MG63 (cell line): Measurements from ENCODE around the gene UBXN6. TPM values are rescaled to one million over a fixed set of nuclear protein-coding genes. Genes with fewer than 3 reads are reported as not detected.

Source experiments
- DNase-seq: peaks from one replicate; pipeline ENCODE4 v3.0.0-alpha.2; 2020
- H3K27me3 ChIP-seq: fragments of 250-450 bp; sonication (Bioruptor Pico); 2 replicates; pipeline ENCODE4 v1.5.1; 2020; ENCODE audit warnings: mild to moderate bottlenecking, moderate library complexity
- H3K36me3 ChIP-seq: fragments of 250-450 bp; sonication (Bioruptor Pico); 2 replicates; pipeline ENCODE4 v1.5.1; 2020; ENCODE audit warnings: mild to moderate bottlenecking, moderate library complexity
- H3K4me3 ChIP-seq: fragments of 250-450 bp; sonication (Bioruptor Pico); 2 replicates; pipeline ENCODE4 v1.5.1; 2020; ENCODE audit warnings: mild to moderate bottlenecking, moderate library complexity
- H3K9me3 ChIP-seq: fragments of 250-450 bp; sonication (Bioruptor Pico); 2 replicates; pipeline ENCODE4 v1.5.1; 2020; ENCODE audit warnings: mild to moderate bottlenecking, moderate library complexity
- total RNA-seq: library from RNA; depleted of rRNA; stranded (reverse); fragments of >200 nt; shearing (Covaris generic); gene quantifications from 2 replicates; pipeline ENCODE4 v1.2.3, GENCODE V29; 2014; ENCODE audit warnings: low replicate concordance

UBXN6 gene
- total RNA-seq, 1 experiment from 2014 or later: 107 TPM

DNA sequence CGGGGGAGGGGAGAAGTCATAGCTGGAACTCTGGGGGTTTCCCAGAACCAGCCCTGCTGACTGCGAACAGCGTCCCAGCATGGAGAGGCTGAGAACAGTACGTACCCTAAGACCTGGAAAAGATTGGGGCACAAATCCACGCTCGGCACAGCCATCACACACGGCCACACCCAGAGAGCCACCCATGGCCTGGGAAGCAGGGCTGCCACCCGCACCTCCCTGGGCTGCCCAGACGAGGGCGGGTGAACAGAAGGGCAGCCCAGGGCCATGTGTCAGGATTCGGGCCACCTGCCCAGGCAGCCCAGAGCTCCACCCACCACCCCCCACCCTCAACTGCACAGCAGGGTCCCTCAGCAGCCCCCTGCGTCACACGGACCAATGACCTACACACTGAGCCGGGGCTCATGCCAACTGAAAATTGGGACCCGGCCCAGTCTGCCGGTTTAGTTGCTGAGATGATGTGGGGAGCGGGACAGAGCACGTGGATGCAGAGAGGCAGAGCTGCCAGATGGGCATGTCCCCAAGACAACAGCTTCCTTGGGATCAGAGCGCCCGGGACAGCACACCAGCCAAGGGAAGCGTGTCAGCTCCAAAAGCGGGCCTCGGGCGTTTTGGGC, 8.5 kb downstream of the UBXN6 start:
- Histone ChIP-seq H3K4me3 (no peak overlapping the region), H3K27me3 (no peaks in the 10 kb centered on the region), H3K36me3 (peaks cover 8% of the 10 kb centered on the region), H3K9me3 (no peaks in the 10 kb centered on the region)
- DNase-seq: no peak

DNA sequence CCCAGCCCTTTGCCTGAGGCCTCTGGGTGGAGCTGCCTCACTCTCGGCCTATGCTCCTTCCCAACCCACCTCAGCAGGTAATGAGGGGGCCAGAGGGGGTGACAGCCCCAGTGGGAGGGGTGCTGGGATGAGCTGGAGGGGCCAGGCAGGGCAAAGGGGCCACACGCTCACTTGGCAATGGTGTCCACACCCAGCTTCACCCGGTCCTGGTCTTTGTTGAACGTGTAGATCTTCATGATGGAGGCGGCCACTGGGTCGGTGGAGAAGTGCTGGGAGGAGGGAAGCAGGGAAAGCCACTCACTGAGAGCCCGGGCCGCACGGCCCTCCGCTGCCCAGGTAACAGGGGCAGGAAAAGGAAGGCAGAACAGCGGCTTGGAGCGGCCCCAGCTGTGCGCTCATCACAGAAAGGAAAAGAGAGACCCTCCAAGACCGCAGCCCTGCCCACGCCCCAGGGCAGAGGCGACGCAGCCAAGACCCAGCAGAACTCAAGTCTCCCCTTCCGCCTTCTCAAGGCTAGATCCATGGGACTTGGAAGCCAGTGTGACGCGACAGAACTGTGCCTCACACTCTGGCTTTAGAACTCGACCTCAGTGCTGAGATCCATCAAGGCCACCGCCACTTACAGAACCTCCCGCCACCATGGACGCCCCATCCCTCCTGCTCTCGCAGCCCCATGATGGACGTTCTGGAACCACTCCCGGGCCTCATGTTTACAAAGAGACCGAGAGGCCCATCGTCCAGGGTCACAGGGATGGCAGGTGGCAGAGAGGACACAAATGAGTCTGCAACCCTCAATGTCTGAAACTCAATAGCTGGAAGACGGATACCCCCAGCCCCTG, 9.2 kb downstream of the UBXN6 start:
- H3K27me3 ChIP-seq: no peaks in the 10 kb centered on the region
- H3K9me3 ChIP-seq: no peaks in the 10 kb centered on the region
- DNase-seq: no peak
- H3K36me3 ChIP-seq: peaks cover 8% of the 10 kb centered on the region
- no peak overlapping the region for H3K4me3 ChIP-seq

DNA sequence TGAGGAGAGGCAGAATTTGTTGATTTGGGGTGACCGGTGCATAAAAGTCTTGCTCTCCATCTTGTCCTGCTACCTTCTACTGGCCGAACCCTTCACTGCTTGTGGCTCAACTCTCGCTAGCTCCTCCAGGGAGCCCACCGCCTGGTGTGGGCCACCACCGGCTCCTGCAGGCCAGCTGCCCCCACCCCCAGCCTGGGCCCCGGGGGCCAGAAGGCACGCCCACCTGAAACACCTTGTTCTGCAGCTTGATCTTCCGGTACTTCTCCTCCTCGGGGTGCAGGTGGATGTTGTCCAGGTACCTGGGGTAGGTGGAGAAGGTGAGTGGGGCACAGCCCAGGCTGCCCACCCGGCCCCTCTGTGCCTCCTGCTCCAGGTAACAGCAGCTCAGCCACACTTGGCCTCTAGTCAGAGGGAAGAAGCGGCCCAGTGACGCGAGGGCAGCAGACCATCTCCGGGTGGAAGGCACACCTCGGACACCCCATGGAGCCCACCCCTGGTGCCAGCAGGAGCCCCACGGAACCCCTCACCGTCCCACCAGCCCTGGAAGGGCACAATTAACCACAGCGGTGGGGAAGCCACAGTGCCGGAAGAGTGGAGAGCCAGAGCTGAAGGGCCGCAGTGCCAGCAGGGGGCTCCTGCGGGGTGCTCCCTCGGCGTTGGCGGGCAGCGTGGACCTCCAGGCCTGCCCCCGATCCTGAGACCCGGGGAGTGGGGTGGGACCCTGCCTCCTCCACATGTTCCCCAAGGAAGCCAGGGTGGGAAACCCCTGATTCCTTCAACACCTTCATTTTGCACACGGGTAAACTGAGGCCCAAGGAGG, 10.1 kb downstream of the UBXN6 start:
- Histone ChIP-seq H3K36me3 (peaks cover 8% of the 10 kb centered on the region), H3K4me3 (no peak overlapping the region), H3K27me3 (no peaks in the 10 kb centered on the region), H3K9me3 (no peaks in the 10 kb centered on the region)
- DNase-seq: no peak

DNA sequence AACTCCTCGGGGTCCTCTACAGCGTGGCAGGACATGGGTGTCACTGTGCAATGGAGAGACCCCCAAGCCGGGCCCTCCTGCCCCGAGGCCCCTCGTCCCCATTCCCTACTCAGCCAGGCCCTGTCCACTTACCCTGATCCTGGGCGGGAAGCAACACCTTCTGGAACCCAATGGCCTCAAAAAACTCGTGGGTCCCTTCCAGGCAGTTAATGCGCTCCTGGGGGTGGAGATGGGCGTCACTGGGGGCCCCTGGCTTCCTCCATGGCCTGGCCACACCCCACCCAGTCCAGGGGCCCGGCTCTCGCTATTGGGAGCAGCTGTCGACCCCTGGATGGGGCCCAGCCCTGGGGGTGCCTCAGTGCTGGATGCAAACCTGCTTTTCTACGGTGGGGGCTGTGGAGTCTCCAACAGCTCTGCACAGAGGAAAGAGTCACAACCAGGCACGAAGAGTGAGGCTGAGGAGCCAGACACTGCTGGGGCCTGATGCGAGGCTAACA, 10.8 kb downstream of the UBXN6 start:
- DNase-seq: no peak
- Histone ChIP-seq H3K36me3 (peaks cover 8% of the 10 kb centered on the region), H3K27me3 (no peaks in the 10 kb centered on the region)

DNA sequence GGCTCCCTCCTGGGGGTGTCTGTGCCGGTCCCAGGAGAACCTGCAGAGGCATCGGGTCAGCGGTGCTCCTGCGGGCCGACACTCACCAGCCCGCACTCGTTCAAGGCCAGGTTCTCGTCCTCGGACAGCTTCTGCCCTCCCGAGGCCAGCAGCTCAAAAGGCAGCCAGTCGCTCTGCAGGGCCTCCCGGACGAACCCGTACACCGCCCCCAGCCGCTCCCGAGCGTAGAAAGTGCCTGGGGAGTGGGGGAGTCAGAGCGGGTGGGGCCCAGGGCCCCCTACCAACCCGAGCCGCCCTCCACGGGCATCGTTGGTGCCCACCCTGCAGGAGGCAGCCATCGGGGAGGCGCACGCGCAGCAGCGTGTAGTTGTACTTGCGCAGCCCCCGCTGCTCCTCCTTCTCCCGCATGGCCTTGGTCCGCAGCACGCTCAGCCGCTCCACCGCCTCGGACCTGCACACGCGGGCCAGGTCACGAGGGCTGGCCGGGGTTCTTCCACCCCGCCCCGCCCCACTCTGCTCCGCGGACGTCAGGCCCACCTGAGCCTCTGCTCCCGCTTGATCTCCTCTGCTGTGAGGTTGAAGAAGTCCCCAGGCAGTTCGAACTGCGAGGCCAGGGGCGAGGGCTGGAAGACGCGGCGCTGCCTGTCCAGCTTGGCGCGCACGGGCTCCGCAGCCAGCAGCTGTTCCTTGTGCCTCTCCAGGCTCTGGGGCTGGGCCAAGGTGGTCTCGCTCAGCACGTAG, 11.5 kb downstream of the UBXN6 start:
- no peak for DNase-seq
- Histone ChIP-seq H3K27me3 (no peaks in the 10 kb centered on the region), H3K4me3 (no peak overlapping the region), H3K9me3 (no peaks in the 10 kb centered on the region), H3K36me3 (peaks cover 8% of the 10 kb centered on the region)

More for the DNA sequence above, 10.8 kb downstream of the UBXN6 start:
- Histone ChIP-seq H3K9me3 (no peaks in the 10 kb centered on the region), H3K4me3 (no peak overlapping the region)

DNA sequence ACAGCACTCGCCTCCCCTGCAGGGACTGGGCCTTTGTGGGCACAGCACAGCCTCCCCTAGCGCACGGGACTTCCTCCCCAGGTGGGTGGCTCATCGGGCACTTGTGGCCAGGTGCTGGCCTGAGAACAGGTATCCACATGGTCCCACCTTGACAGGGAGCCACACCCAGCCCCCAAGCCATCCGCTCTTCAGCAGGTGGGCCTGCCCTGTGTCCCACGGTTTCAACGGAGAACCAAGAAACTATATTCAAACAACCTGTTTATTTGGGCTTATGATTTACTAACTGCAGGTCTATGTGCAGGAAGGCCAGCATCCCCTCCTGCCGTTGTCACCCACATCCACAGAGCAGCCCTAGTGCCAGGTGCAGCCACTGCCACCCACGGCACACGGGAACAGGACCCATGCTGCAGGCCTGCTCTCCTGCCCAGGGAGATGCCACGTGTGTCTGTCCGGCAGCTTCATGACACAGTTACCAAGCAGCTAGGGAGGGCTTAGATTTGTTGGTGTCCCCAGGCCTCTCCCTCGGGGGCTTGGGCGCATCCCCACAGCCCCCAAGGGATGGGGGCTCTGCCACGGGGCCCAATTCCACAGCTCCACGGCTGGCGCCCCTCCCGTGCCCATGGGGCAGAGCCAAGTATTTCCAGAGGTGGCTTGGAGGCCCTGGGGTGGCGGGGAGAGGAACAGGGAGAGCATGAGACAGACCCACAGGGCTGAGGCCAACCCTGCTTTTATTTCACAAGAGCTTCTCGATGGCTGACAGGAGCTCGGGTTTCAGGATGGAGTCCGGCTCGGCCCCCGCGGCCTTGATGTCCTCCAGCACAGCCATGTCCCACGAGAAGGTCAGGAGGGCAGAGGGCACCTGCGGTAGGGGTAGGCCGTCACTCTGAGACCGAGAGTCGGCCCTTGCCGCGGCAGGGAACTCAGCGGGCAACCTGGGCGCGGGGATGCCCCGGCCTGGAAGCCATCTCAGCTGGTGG, 12.5 kb downstream of the UBXN6 start:
- Histone ChIP-seq H3K36me3 (peaks cover 8% of the 10 kb centered on the region), H3K9me3 (no peaks in the 10 kb centered on the region), H3K27me3 (no peaks in the 10 kb centered on the region), H3K4me3 (no peak overlapping the region)
- DNase-seq: no peak

DNA sequence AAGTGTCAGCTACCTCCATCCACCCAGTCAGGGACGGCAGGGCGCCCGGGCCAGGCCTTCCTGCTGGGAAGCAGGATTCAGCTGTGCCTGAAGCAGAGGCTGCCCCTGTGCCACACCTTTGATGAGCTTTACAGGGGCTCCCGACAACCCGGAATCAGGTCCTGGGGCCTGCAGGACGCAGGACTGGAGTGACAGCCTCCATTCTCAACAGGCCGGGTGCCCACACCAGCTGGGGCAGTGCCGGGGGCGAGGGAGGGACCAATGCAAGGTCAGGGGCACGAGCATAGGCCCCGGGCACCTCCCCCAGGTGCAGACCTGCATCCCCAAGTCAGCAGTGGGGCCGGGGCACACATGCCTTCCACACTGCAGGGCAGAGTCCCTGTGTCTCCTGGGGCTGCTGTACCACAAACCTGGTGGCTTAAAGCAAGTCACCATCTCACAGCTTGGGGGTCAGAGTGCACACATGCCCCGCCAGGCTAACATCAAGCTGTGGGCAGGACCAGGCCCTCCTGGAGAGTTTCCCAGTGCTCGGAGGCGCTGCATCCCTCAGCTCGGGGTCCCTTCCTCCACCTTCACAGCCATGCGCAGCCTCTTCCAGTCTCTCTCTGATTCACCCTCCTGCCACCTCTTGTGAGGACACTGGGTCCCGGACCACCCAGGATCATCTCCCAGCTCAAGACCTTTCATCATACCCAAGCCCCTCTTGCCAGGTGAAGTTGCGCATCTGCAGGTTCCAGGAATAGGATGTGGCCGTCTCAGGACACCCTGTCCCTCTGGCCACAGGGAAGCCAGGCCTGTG, 13.4 kb downstream of the UBXN6 start:
- Histone ChIP-seq H3K9me3 (no peaks in the 10 kb centered on the region), H3K4me3 (no peak overlapping the region), H3K36me3 (peaks cover 8% of the 10 kb centered on the region), H3K27me3 (no peaks in the 10 kb centered on the region)
- no peak for DNase-seq

DNA sequence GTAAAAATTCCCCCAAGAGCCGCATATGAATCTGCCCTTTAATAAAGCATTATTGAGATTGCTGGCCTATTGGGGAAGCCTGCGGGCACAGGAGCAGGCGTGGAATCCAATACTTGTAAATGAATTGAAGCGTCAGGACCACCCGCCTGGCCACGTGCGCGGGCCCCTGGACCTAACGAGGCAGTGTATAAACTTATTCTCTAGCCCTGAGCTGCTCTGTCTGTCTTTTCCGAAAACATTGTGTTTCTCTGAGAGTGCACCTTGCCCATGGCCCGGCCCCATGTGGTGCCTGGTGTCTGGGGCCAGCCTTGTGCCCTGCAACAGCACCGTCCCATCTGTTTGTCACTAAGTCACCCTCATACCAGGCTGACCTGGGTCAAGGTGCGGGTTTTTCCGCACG, 14.4 kb downstream of the UBXN6 start:
- no peak for DNase-seq
- Histone ChIP-seq H3K27me3 (no peaks in the 10 kb centered on the region), H3K9me3 (no peaks in the 10 kb centered on the region), H3K4me3 (no peak overlapping the region), H3K36me3 (peaks cover 8% of the 10 kb centered on the region)

DNA sequence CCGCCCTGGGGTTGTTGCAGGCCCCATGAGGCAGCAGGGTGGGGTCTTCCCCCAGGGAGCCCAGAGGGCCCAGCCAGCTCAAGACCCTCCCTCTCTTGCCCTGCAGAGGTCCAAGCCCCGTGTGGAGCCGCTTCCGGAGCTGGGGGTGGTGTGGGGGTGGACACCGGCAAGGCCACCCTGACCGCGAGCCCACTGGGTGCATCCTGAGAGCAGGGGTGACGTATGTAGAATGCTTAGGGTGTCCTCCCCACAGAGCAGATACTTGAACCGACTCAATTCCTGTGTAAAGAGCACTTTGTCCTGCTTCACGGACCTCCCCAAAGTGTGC, 14.8 kb downstream of the UBXN6 start:
- no peaks in the 10 kb centered on the region for H3K9me3 ChIP-seq
- H3K4me3 ChIP-seq: no peak overlapping the region
- DNase-seq: no peak
- H3K27me3 ChIP-seq: no peaks in the 10 kb centered on the region
- H3K36me3 ChIP-seq: peaks cover 6% of the 10 kb centered on the region

DNA sequence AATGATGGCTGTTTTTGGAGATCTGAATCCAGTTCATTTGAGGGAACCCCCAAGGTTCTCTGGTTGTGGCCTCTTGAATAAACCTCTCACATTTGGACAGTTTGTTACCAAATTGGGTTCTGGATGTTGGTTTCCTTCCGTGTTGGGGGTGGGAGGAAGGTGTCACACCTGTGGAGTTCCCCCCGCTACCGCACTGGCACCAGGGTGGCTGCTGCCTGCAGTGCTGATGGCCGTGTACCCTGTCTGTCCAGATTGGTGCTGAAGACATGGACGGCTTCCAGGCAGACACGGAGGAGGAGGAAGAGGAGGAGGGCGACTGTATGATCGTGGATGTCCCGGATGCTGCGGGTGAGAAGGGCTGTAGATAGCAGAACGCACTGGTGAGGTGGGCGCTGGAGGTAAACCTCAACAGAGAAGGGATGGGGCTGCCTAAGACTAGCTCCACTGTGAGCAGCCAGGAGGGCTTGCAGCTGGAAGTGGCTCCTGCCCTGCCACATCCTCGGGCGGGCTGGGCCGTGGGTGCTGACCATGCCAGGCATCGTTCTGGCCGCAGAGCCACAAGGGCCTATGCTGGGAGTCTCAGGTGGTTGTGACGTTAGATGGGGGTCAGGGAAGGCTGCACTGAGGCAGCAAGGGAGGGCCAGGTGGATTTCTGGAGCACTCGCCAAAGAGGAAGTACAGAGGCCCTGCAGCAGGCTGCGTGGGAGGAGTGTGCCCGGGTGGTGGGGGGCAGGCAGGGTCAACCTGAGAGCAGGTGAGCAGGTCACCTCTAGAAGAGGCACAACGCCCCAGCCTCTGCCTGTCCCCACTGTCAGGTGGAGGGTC, 15.4 kb downstream of the UBXN6 start:
- Histone ChIP-seq H3K27me3 (no peaks in the 10 kb centered on the region), H3K9me3 (no peaks in the 10 kb centered on the region), H3K36me3 (no peaks in the 10 kb centered on the region; the same call in 1 of the 2 replicates), H3K4me3 (no peak overlapping the region)
- DNase-seq: no peak

DNA sequence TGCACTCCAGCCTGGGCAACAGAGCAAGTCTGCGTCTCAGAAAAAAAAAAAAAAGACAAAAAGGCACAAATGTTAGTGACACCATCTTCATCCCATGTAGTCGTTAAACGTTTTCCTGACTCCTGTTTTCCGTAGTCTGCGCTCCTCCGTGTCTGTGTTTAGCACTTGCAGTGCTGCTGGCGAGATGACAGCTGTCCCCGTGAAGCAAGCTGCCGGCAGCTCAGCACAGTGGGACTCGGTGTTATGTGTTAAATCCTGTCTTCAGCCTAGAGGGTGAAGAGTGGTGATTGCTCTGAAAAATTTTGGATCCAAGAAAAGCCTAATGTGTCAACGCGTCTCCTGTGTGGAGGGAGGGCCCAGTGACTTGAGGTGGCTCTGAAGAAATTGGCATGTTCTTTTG, 18.4 kb downstream of the UBXN6 start:
- H3K36me3 ChIP-seq: no peaks in the 10 kb centered on the region

DNA sequence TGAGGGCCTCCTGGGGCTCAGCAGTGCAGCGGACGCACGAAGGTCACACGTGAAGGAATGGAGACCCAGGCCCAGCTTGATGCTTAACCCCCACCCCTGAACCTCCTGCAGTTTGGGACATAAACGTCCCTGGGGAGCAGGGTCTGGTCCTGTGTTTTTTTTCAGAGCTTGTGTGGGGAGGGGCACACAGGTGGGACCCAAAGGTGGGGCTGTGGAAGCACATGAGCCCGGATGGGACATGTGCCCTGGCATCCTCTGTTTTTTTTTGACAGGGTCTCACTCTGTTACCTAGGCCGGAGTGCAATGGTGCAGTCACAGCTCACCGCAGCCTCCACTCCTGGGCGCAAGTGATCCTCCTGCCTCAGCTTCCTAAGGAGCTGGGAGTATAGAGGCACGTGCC, 20.5 kb downstream of the UBXN6 start:
- H3K27me3 ChIP-seq: no peaks in the 10 kb centered on the region
- no peak for DNase-seq
- no peaks in the 10 kb centered on the region for H3K9me3 ChIP-seq
- H3K36me3 ChIP-seq: no peaks in the 10 kb centered on the region
- no peak overlapping the region for H3K4me3 ChIP-seq

More for the DNA sequence above, 18.4 kb downstream of the UBXN6 start:
- Histone ChIP-seq H3K4me3 (no peak overlapping the region), H3K9me3 (no peaks in the 10 kb centered on the region), H3K27me3 (no peaks in the 10 kb centered on the region)
- DNase-seq: no peak

DNA sequence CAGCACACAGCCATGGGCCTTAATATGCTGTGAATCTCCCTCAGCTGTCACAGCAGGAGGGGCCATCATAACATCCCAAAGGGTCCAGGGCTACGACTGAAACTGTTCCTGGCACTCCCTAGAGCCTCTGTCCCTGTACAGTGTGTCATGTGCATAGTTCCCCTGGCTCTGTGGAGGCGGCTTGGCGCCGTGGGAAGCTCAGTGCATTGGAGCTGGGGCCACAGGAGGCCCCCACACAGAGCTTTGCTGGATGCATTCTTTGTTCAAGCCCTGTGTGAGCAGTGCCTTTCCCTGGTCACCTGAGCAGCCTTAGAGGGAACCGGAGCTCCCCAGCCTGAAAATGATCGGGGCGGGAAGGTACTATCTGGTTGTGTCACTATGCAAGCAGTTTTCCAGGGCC, 21.4 kb downstream of the UBXN6 start:
- Histone ChIP-seq H3K27me3 (no peaks in the 10 kb centered on the region), H3K36me3 (no peaks in the 10 kb centered on the region; the same call in 1 of the 2 replicates)
- DNase-seq: no peak

DNA sequence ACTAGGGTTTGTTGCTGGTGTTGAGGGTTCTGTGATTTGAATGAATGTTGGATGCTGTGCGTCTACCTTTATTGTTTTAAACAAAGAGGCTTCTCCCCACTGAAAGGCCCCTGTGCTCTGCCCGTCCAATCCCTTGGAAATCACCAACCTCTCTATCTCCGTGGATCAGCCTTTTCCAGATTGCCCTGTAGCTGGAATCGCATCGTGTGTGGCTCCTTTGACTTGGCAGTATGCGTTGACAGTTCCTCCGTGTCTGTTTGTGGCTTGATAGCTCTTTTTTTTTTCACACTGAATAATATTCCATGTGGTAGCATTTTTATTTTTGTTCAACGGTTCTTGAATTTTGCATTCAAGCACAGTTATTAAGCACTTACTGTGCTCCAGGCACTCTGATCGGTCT, 23.2 kb downstream of the UBXN6 start:
- Histone ChIP-seq H3K4me3 (no peak overlapping the region), H3K36me3 (no peaks in the 10 kb centered on the region; the same call in 1 of the 2 replicates), H3K9me3 (no peaks in the 10 kb centered on the region), H3K27me3 (no peaks in the 10 kb centered on the region)
- DNase-seq: no peak

More for the DNA sequence above, 21.4 kb downstream of the UBXN6 start:
- Histone ChIP-seq H3K9me3 (no peaks in the 10 kb centered on the region), H3K4me3 (no peak overlapping the region)
